Measurements from ENCODE around the gene OSBPL3. TPM values are rescaled to one million over a fixed set of nuclear protein-coding genes. Genes with fewer than 3 reads are reported as not detected.

Gene OSBPL3
- total and polyA plus RNA-seq, 4 donors, result 0.28 to 3.0 (median 1.1) TPM

GRCh38 chr7:24821045-24821753, 158.8 kb downstream of the OSBPL3 start:
- H3K27me3 ChIP-seq (ENCODE audit: control insufficient read depth in 4 of 4, insufficient read depth in 4 of 4, low read length in 3 of 4), result no peaks in the 10 kb centered on the region
- peaks cover 0 to 3% (median 0%) of the 10 kb centered on the region in 4 donors for H3K4me1 ChIP-seq (ENCODE audit: control insufficient read depth in 4 of 4, insufficient read depth in 4 of 4, low read length in 3 of 4)
- no peak overlapping the region for H3K27ac ChIP-seq (ENCODE audit: low read depth in 1 of 2, low read length in 2 of 2)
- peak; percentile 49 for DNase-seq (ENCODE audit: low spot score)
- 60% methylated on average over 9 of the region's 9 CpGs for WGBS
- H3K36me3 ChIP-seq (ENCODE audit: control insufficient read depth in 4 of 4, insufficient read depth in 3 of 4, low read depth in 1 of 4, low read length in 3 of 4), result no peaks in the 10 kb centered on the region
- no peak overlapping the region for H3K4me3 ChIP-seq (ENCODE audit: low read depth in 1 of 3, low read length in 3 of 3)
- H3K9ac ChIP-seq (ENCODE audit: low read depth in 1 of 2, low read length in 2 of 2), result no peak overlapping the region
- TF ChIP-seq HNF4A (conservative IDR thresholded peaks at IDR 0.05) (no peak), ATF3 (IDR thresholded peaks at IDR 0.05) (no peak), JUND (IDR thresholded peaks at IDR 0.05) (no peak), NR2F2 (IDR thresholded peaks at IDR 0.05) (no peak), EGR1 (IDR thresholded peaks at IDR 0.05; ENCODE audit: low read depth in 2 of 2) (no peak), SP1 (IDR thresholded peaks at IDR 0.05) (no peak), GABPA (IDR thresholded peaks at IDR 0.05 in 1 of 2, conservative IDR thresholded peaks at IDR 0.05 in 1 of 2) (no peak)
- no peaks in the 10 kb centered on the region for H3K9me3 ChIP-seq (ENCODE audit: control insufficient read depth in 4 of 4, low read length in 3 of 4)

- Histone ChIP-seq H3K27me3 (ENCODE audit: control insufficient read depth in 4 of 4, insufficient read depth in 4 of 4, low read length in 3 of 4) (no peaks in the 10 kb centered on the region), H3K4me3 (ENCODE audit: low read depth in 1 of 3, low read length in 3 of 3) (no peak overlapping the region), H3K4me1 (ENCODE audit: control insufficient read depth in 4 of 4, insufficient read depth in 4 of 4, low read length in 3 of 4) (peaks cover 0 to 3% (median 0%) of the 10 kb centered on the region in 4 donors), H3K36me3 (ENCODE audit: control insufficient read depth in 4 of 4, insufficient read depth in 3 of 4, low read depth in 1 of 4, low read length in 3 of 4) (no peaks in the 10 kb centered on the region), H3K27ac (ENCODE audit: low read depth in 1 of 2, low read length in 2 of 2) (no peak overlapping the region), H3K9me3 (ENCODE audit: control insufficient read depth in 4 of 4, low read length in 3 of 4) (no peaks in the 10 kb centered on the region), H3K9ac (ENCODE audit: low read depth in 1 of 2, low read length in 2 of 2) (no peak overlapping the region)
- TF ChIP-seq JUND (IDR thresholded peaks at IDR 0.05) (no peak), NR2F2 (IDR thresholded peaks at IDR 0.05) (no peak), ATF3 (IDR thresholded peaks at IDR 0.05) (no peak), RXRA (IDR thresholded peaks at IDR 0.05) (no peak), GABPA (IDR thresholded peaks at IDR 0.05 in 1 of 2, conservative IDR thresholded peaks at IDR 0.05 in 1 of 2) (no peak), TAF1 (conservative IDR thresholded peaks at IDR 0.05) (no peak), HNF4G (IDR thresholded peaks at IDR 0.05) (no peak), ZBTB33 (IDR thresholded peaks at IDR 0.05) (no peak), HNF4A (conservative IDR thresholded peaks at IDR 0.05) (no peak), REST (IDR thresholded peaks at IDR 0.05) (no peak), FOXA2 (IDR thresholded peaks at IDR 0.05) (no peak), RAD21 (IDR thresholded peaks at IDR 0.05) (no peak), FOXA1 (IDR thresholded peaks at IDR 0.05) (no peak), CTCF (IDR thresholded peaks at IDR 0.05; ENCODE audit: low read depth, low read length, missing input control) (no peak), SP1 (IDR thresholded peaks at IDR 0.05) (no peak), YY1 (IDR thresholded peaks at IDR 0.05) (no peak), MAX (IDR thresholded peaks at IDR 0.05) (no peak), EGR1 (IDR thresholded peaks at IDR 0.05; ENCODE audit: low read depth in 2 of 2) (no peak)
- DNase-seq (ENCODE audit: low spot score), result no peak
These were observed 159.3 kb downstream of the OSBPL3 start for GRCh38 chr7:24820730-24821044.

Data from liver (tissue), 9 donors.